Adipocyte (in vitro differentiated cells): ENCODE measurements around the gene EEF1A2.

Source experiments
- DNase-seq: peaks from one replicate; pipeline ENCODE4 v3.0.0-alpha.2; 2015; ENCODE audit warnings: low read depth
- H3K27me3 ChIP-seq: replicated peaks from 2 replicates; pipeline ENCODE4 v1.7.0; 2013; ENCODE audit warnings: mild to moderate bottlenecking, low read length, moderate library complexity; ENCODE audit not compliant: control insufficient read depth, insufficient read depth
- H3K36me3 ChIP-seq: 2 replicates; pipeline ENCODE4 v1.7.0; 2013; ENCODE audit warnings: low read length, mild to moderate bottlenecking, moderate library complexity; ENCODE audit not compliant: control insufficient read depth, insufficient read depth, severe bottlenecking
- H3K4me1 ChIP-seq: 2 replicates; pipeline ENCODE4 v1.7.0; 2013; ENCODE audit warnings: mild to moderate bottlenecking, low read length, moderate library complexity; ENCODE audit not compliant: control insufficient read depth, insufficient read depth
- H3K4me3 ChIP-seq: 2 replicates; pipeline ENCODE4 v1.7.0; 2013; ENCODE audit warnings: mild to moderate bottlenecking, low read length, moderate library complexity
- H3K9ac ChIP-seq: 2 replicates; pipeline ENCODE4 v1.7.0; 2013; ENCODE audit warnings: mild to moderate bottlenecking, low read length, moderate library complexity
- H3K9me3 ChIP-seq: 2 replicates; pipeline ENCODE4 v1.7.0; 2013; ENCODE audit warnings: mild to moderate bottlenecking, low read length, moderate library complexity; ENCODE audit not compliant: control insufficient read depth

Gene EEF1A2

GRCh38 chr20:63534831-63535651 is 36.2 kb upstream of the EEF1A2 start:
- H3K36me3 ChIP-seq = no peaks in the 10 kb centered on the region
- H3K27me3 ChIP-seq = peaks cover 31% of the 10 kb centered on the region
- no peaks in the 10 kb centered on the region for H3K9me3 ChIP-seq
- H3K4me3 ChIP-seq = no peak overlapping the region
- no peak overlapping the region for H3K9ac ChIP-seq
- H3K4me1 ChIP-seq = peaks cover 13% of the 10 kb centered on the region
- no peak for DNase-seq

- Histone ChIP-seq H3K4me3 (no peak overlapping the region), H3K27me3 (peaks cover 27% of the 10 kb centered on the region), H3K9ac (no peak overlapping the region), H3K36me3 (no peaks in the 10 kb centered on the region), H3K4me1 (peaks cover 13% of the 10 kb centered on the region), H3K9me3 (no peaks in the 10 kb centered on the region)
- no peak for DNase-seq
Measured at GRCh38 chr20:63534427-63534830, 35.5 kb upstream of the EEF1A2 start.

DNA sequence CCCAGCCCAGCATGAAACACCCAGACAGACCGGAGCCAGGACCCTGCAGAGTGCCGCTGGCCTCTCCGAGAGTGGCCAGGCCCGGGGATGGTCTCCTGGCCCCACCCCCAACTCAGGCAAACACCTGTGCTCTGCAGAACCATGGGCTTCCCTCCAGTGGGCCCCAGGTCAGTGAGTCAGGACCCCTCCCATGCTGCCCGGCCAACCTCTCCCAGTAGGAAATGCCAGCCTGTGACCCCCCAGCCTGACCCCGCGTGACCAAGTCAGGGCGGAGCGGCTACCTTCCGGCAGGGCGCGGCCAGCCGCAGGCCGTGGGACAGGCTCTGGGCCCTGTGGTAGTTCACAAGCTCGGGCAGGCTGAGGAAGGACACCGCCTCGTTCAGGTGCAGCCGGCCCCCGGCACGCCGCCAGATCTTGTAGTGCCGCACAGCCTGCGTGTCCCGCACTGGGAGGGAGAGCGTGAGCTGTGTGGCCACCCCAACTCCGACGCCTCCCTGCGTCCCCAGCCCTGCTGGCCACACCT is 35.0 kb upstream of the EEF1A2 start:
- Histone ChIP-seq H3K9me3 (no peaks in the 10 kb centered on the region), H3K4me1 (peaks cover 13% of the 10 kb centered on the region), H3K9ac (no peak overlapping the region), H3K4me3 (no peak overlapping the region), H3K36me3 (no peaks in the 10 kb centered on the region), H3K27me3 (peaks cover 29% of the 10 kb centered on the region)
- no peak for DNase-seq

- Histone ChIP-seq H3K27me3 (peaks cover 31% of the 10 kb centered on the region), H3K9me3 (no peaks in the 10 kb centered on the region), H3K4me3 (no peak overlapping the region), H3K9ac (no peak overlapping the region), H3K36me3 (no peaks in the 10 kb centered on the region), H3K4me1 (peaks cover 13% of the 10 kb centered on the region)
- DNase-seq = no peak
Measured at GRCh38 chr20:63533388-63533787, 34.5 kb upstream of the EEF1A2 start.

GRCh38 chr20:63532449-63532971 is 33.6 kb upstream of the EEF1A2 start:
- H3K4me3 ChIP-seq = no peak overlapping the region
- H3K9me3 ChIP-seq = no peaks in the 10 kb centered on the region
- no peaks in the 10 kb centered on the region for H3K36me3 ChIP-seq
- no peak for DNase-seq
- H3K4me1 ChIP-seq = peaks cover 11% of the 10 kb centered on the region
- H3K27me3 ChIP-seq = peaks cover 31% of the 10 kb centered on the region
- H3K9ac ChIP-seq = no peak overlapping the region

DNA sequence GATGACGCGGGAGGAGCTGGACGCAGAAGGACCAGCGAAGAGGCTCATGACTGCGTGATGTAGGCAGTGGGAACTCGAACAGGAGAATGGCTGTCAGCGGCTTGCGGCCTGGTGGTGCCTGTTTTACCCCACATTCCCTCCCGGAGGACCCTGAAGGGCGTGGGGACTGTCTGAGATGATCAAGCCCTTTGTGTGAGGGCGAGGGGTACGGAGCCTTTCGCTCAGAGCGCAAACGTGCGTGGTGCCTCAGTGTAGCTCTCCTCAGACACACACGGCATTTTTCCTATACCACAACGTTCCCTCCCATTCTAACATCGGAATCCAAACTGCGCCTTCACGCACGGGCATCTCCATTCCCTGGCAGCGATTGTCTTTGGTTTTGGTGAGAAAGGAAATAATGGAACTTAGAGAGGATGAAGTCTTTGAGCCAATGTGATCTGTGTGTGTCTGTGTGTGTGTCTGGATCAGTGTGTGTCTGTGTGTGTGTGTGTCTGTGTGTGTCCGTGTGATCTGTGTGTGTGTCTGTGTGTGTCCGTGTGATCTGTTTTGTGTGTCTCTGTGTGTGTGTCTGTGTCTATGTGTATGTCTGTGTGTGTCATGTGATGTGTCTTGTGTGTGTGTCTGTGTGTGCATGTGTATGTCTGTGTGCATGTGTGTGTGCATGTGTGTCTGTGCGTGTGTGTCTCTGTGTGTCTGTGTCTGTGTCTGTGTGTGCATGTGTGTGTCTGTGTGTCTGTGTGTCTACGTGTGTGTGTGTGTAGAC is 33.0 kb upstream of the EEF1A2 start:
- H3K4me3 ChIP-seq = no peak overlapping the region
- no peaks in the 10 kb centered on the region for H3K9me3 ChIP-seq
- H3K9ac ChIP-seq = no peak overlapping the region
- peaks cover 31% of the 10 kb centered on the region for H3K27me3 ChIP-seq
- H3K4me1 ChIP-seq = peaks cover 7% of the 10 kb centered on the region
- H3K36me3 ChIP-seq = no peaks in the 10 kb centered on the region
- DNase-seq = no peak

GRCh38 chr20:63530788-63531160 is 31.9 kb upstream of the EEF1A2 start:
- H3K9ac ChIP-seq = no peak overlapping the region
- H3K4me3 ChIP-seq = no peak overlapping the region
- no peaks in the 10 kb centered on the region for H3K4me1 ChIP-seq
- H3K9me3 ChIP-seq = no peaks in the 10 kb centered on the region
- peaks cover 31% of the 10 kb centered on the region for H3K27me3 ChIP-seq
- no peak for DNase-seq
- no peaks in the 10 kb centered on the region for H3K36me3 ChIP-seq

- Histone ChIP-seq H3K27me3 (peaks cover 28% of the 10 kb centered on the region), H3K9me3 (no peaks in the 10 kb centered on the region), H3K36me3 (no peaks in the 10 kb centered on the region), H3K9ac (no peak overlapping the region), H3K4me3 (no peak overlapping the region), H3K4me1 (no peaks in the 10 kb centered on the region)
- no peak for DNase-seq
Measured at GRCh38 chr20:63529861-63530787, 31.2 kb upstream of the EEF1A2 start.

GRCh38 chr20:63529180-63529860 is 30.4 kb upstream of the EEF1A2 start:
- H3K27me3 ChIP-seq = peaks cover 20% of the 10 kb centered on the region
- no peaks in the 10 kb centered on the region for H3K36me3 ChIP-seq
- H3K9me3 ChIP-seq = no peaks in the 10 kb centered on the region
- no peak overlapping the region for H3K9ac ChIP-seq
- H3K4me1 ChIP-seq = no peaks in the 10 kb centered on the region
- no peak overlapping the region for H3K4me3 ChIP-seq
- DNase-seq = no peak

- H3K36me3 ChIP-seq = peaks cover 8% of the 10 kb centered on the region
- peaks cover 3% of the 10 kb centered on the region for H3K9me3 ChIP-seq
- peaks cover 5% of the 10 kb centered on the region for H3K4me1 ChIP-seq
- H3K4me3 ChIP-seq = no peak overlapping the region
- no peak for DNase-seq
- no peak overlapping the region for H3K9ac ChIP-seq
- H3K27me3 ChIP-seq = peaks cover 11% of the 10 kb centered on the region
Measured at GRCh38 chr20:63527184-63527583, 28.3 kb upstream of the EEF1A2 start.
